ENCODE data around the gene FBXO9. TPM values are rescaled to one million over a fixed set of nuclear protein-coding genes. Genes with fewer than 3 reads are reported as not detected.

The FBXO9 gene
- total RNA-seq, 4 donors from 2014 or later: 50.6 to 71.8 (median 66.7) TPM

DNA sequence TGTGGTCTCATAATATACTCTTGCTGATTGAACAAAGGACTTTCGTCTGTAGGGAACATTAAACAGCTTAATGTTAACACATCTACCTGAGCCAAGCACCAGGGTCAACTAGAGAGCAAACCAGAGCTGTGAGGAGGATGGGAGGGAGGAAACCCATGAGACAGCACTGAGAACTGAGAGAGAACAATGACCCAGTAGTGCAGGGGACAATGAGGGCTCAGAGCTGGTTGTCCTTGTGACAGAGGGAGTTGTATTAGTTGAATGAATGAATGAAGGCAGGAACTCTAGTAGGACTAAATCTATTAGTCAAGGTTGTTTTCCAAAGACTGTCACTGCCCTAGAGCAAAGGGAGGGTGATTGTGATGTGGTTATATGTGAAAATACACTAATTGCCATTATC, 41.9 kb upstream of the FBXO9 start:
- Histone ChIP-seq H3K9me3 (no peaks in the 10 kb centered on the region), H3K27ac (no peak overlapping the region), H3K4me1 (peaks cover 0 to 4% (median 0%) of the 10 kb centered on the region in 4 donors), H3K27me3 (no peaks in the 10 kb centered on the region), H3K36me3 (peaks cover 0 to 26% (median 2%) of the 10 kb centered on the region in 3 donors), H3K4me3 (no peak overlapping the region)
- WGBS, 2 donors: 57 to 79% methylated on average over 1 of the region's 1 CpG
- TF ChIP-seq, protein P1, sequence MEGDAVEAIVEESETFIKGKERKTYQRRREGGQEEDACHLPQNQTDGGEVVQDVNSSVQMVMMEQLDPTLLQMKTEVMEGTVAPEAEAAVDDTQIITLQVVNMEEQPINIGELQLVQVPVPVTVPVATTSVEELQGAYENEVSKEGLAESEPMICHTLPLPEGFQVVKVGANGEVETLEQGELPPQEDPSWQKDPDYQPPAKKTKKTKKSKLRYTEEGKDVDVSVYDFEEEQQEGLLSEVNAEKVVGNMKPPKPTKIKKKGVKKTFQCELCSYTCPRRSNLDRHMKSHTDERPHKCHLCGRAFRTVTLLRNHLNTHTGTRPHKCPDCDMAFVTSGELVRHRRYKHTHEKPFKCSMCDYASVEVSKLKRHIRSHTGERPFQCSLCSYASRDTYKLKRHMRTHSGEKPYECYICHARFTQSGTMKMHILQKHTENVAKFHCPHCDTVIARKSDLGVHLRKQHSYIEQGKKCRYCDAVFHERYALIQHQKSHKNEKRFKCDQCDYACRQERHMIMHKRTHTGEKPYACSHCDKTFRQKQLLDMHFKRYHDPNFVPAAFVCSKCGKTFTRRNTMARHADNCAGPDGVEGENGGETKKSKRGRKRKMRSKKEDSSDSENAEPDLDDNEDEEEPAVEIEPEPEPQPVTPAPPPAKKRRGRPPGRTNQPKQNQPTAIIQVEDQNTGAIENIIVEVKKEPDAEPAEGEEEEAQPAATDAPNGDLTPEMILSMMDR (IDR thresholded peaks at IDR 0.05): no peak
- TF ChIP-seq EP300 (IDR thresholded peaks at IDR 0.05) (no peak), POLR2A (IDR thresholded peaks at IDR 0.05) (no peak)
- DNase-seq (ENCODE audit: low spot score in 2 of 2): no peak

DNA sequence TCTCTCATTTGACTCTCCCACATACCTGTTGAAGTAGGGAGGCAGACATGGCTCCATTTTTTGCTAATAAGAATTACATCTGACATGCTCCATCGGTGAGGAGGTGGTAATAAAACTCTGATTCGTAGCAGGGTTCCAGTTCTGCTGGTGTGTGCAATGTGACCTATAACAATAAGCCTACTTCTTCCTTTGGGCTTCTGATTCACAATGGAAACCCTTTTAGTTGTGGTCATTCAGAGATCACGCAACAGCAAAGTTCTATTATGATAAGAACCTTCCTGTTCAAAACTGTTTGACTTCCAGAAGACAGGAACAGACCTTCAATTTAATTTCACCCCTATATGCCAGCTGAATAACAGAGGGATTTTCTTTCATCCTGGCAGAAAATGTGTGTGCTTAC, 38.7 kb upstream of the FBXO9 start:
- H3K27ac ChIP-seq: no peak overlapping the region
- no peak for DNase-seq (ENCODE audit: low spot score in 2 of 2)
- TF ChIP-seq POLR2A (IDR thresholded peaks at IDR 0.05): no peak
- no peak for TF ChIP-seq EP300 (IDR thresholded peaks at IDR 0.05)
- TF ChIP-seq, protein P1 (IDR thresholded peaks at IDR 0.05): no peak
- no peaks in the 10 kb centered on the region for H3K9me3 ChIP-seq
- peaks cover 0 to 4% (median 0%) of the 10 kb centered on the region in 4 donors for H3K4me1 ChIP-seq
- no peak overlapping the region for H3K4me3 ChIP-seq
- no peaks in the 10 kb centered on the region for H3K27me3 ChIP-seq
- 54 to 57% methylated on average over 3 of the region's 3 CpGs for WGBS, 2 donors
- peaks cover 0 to 46% (median 0%) of the 10 kb centered on the region in 3 donors for H3K36me3 ChIP-seq

DNA sequence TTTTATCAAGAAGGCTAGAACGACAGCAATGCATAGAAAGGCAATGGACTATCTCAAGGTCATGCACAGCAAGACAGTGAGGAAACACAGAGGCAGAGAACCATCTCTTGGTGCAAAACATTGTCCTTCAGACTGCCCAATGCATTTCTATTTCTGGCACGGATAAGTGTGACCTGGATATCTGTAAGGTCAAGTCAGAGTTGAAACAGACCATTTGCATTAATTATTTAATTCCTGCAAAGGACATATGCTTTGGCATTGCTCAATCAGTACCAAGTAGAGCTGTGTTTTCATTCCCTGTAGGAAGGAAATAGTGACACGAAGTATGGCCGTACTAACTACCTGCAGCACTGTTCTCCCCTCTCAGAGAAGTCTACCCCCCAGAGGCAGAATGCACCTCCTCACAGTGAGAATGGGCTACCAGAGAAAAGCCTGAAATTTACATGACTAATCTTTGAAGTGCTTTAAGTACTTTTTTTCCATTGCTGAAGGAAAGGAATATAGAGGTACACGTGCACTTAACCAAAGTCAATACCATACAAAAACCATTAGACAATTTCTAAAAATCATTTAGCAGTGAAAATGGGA, 38.0 kb upstream of the FBXO9 start:
- no peaks in the 10 kb centered on the region for H3K9me3 ChIP-seq
- 82 to 85% methylated on average over 5 of the region's 5 CpGs for WGBS, 2 donors
- TF ChIP-seq EP300 (IDR thresholded peaks at IDR 0.05): no peak
- TF ChIP-seq POLR2A (IDR thresholded peaks at IDR 0.05): no peak
- TF ChIP-seq, protein P1 (IDR thresholded peaks at IDR 0.05): no peak
- no peaks in the 10 kb centered on the region for H3K27me3 ChIP-seq
- H3K27ac ChIP-seq: no peak overlapping the region
- no peak for DNase-seq (ENCODE audit: low spot score in 2 of 2)
- H3K4me3 ChIP-seq: no peak overlapping the region
- H3K36me3 ChIP-seq: peaks cover 0 to 51% (median 0%) of the 10 kb centered on the region in 3 donors
- H3K4me1 ChIP-seq: peaks cover 0 to 7% (median 0%) of the 10 kb centered on the region in 4 donors

DNA sequence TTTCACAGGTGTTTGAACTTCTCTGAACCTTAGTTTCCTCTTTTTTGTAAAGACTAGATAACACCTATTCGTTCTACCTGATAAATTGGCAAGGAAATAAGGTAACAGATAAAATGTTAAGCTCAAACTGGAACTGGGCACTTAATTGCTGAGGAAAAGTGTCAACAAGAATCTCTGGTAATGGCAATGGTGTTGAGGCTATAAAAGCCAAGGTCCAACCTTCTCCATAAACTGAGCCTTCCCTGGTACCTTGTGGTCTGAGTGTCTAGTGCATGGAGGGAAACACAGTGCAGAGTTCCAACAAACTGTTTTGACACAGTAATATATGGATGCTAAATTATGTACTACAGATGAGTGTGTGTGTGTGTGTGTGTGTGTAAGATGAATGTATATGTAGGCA, 36.7 kb upstream of the FBXO9 start:
- no peaks in the 10 kb centered on the region for H3K9me3 ChIP-seq
- H3K36me3 ChIP-seq: peaks cover 0 to 51% (median 0%) of the 10 kb centered on the region in 3 donors
- H3K4me1 ChIP-seq: peaks cover 0 to 20% (median 2%) of the 10 kb centered on the region in 4 donors
- no peak overlapping the region for H3K4me3 ChIP-seq
- WGBS, 2 donors: 89 to 93% methylated on average over 1 of the region's 1 CpG
- H3K27me3 ChIP-seq: no peaks in the 10 kb centered on the region
- DNase-seq (ENCODE audit: low spot score in 2 of 2): no peak
- no peak overlapping the region for H3K27ac ChIP-seq
- TF ChIP-seq POLR2A (IDR thresholded peaks at IDR 0.05) (no peak), EP300 (IDR thresholded peaks at IDR 0.05) (no peak)
- TF ChIP-seq, protein P1 (IDR thresholded peaks at IDR 0.05): no peak

DNA sequence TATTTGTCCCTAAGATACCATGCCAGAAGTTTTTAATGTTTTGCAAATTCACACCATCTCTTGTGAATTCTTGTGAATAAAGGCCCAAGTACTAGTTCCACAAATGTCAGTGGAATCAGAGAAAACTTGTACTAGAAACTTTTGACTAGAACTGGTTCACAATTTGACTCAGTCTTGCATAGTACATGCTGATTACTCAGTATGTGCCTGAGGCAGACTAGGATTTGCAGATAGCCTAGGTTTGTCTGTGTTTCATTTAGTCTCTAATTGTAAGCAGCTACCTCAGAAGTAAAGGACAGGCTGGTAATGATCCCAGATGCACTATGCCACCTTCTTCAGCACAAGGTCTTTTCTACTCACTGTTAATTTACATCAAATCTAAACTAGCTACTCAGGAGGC, 35.9 kb upstream of the FBXO9 start:
- H3K4me1 ChIP-seq: peaks cover 0 to 26% (median 5%) of the 10 kb centered on the region in 4 donors
- TF ChIP-seq POLR2A (IDR thresholded peaks at IDR 0.05): no peak
- TF ChIP-seq, protein P1 (IDR thresholded peaks at IDR 0.05): no peak
- no peak for TF ChIP-seq EP300 (IDR thresholded peaks at IDR 0.05)
- H3K4me3 ChIP-seq: no peak overlapping the region
- no peaks in the 10 kb centered on the region for H3K27me3 ChIP-seq
- peaks cover 0 to 52% (median 0%) of the 10 kb centered on the region in 3 donors for H3K36me3 ChIP-seq
- H3K27ac ChIP-seq: no peak overlapping the region
- no peaks in the 10 kb centered on the region for H3K9me3 ChIP-seq
- no peak for DNase-seq (ENCODE audit: low spot score in 2 of 2)

Data from tibial nerve (tissue), 4 donors.